ENCODE results near the gene CFAP141.
"Not testable (repeated sequence)": the region's sequence is repeated elsewhere in the genome, so short reads cannot be mapped to it uniquely, and the experiment has no call there.

CFAP141 gene

GRCh38 chr1:154207262-154207661 is 1.1 kb upstream of the CFAP141 start:
- no peak for DNase-seq

GRCh38 chr1:154205778-154206177 is 355 bp downstream of the CFAP141 start:
- not testable (repeated sequence) for DNase-seq

GRCh38 chr1:154199563-154199879 is 6.6 kb downstream of the CFAP141 start:
- no peak for DNase-seq

GRCh38 chr1:154198756-154199562 is 7.2 kb downstream of the CFAP141 start:
- DNase-seq = peak in 1 of 2 experiments; percentile 43

- DNase-seq = no peak
Measured at GRCh38 chr1:154193821-154194220, 12.3 kb downstream of the CFAP141 start.

GRCh38 chr1:154192476-154192875 is 13.7 kb downstream of the CFAP141 start:
- DNase-seq = no peak

GRCh38 chr1:154191990-154192461 is 14.1 kb downstream of the CFAP141 start, which contains the start of gene TPM3:
TPM3 (minus strand) TSS chr1:154192100; CDS start chr1:154192018, 82 bp downstream.
- DNase-seq = no peak

GRCh38 chr1:154190550-154190949 is 15.6 kb downstream of the CFAP141 start:
- DNase-seq = no peak

GRCh38 chr1:154186852-154187501 is 19.2 kb downstream of the CFAP141 start:
- no peak for DNase-seq

GRCh38 chr1:154186177-154186576 is 20.0 kb downstream of the CFAP141 start:
- peak; percentile 36 to 43 for DNase-seq

GRCh38 chr1:154183046-154183915 is 22.9 kb downstream of the CFAP141 start:
- peak; percentile 93 to 95 for DNase-seq

GRCh38 chr1:154182344-154183045 is 23.6 kb downstream of the CFAP141 start:
- DNase-seq = no peak

- no peak for DNase-seq
Measured at GRCh38 chr1:154181944-154182343, 24.2 kb downstream of the CFAP141 start.

- no peak for DNase-seq
Measured at GRCh38 chr1:154179946-154180687, 26.0 kb downstream of the CFAP141 start.

GRCh38 chr1:154178911-154179811 is 27.0 kb downstream of the CFAP141 start:
- no peak for DNase-seq

- DNase-seq = no peak
Measured at GRCh38 chr1:154178013-154178412, 28.1 kb downstream of the CFAP141 start.

- DNase-seq = no peak
Measured at GRCh38 chr1:154176337-154176736, 29.8 kb downstream of the CFAP141 start.

GRCh38 chr1:154174654-154175053 is 31.5 kb downstream of the CFAP141 start:
- no peak for DNase-seq

GRCh38 chr1:154171880-154172279 is 34.3 kb downstream of the CFAP141 start:
- DNase-seq = no peak

- no peak for DNase-seq
Measured at GRCh38 chr1:154171223-154171583, 34.9 kb downstream of the CFAP141 start.
